DMS153 treated with DMSO at 0.1 percent for 48 hours (cell line): ENCODE data around the gene SMAP2.

Experiments
- DNase-seq: peaks from one replicate; lab custom pipeline; 2025; ENCODE audit not compliant: unreplicated experiment; lab: John Stamatoyannopoulos, UW

SMAP2 gene

GRCh38 chr1:40389871-40390560 is 16.5 kb downstream of the SMAP2 start:
- no peak for DNase-seq

- no peak for DNase-seq
These were observed 17.3 kb downstream of the SMAP2 start for GRCh38 chr1:40390857-40391256.

GRCh38 chr1:40391688-40392145 is 18.2 kb downstream of the SMAP2 start:
- DNase-seq = no peak

- DNase-seq = no peak
These were observed 18.7 kb downstream of the SMAP2 start for GRCh38 chr1:40392221-40392620.

GRCh38 chr1:40393173-40393572 is 19.6 kb downstream of the SMAP2 start:
- DNase-seq = no peak

- no peak for DNase-seq
These were observed 21.1 kb downstream of the SMAP2 start for GRCh38 chr1:40394491-40395172.

- DNase-seq = no peak
These were observed 22.0 kb downstream of the SMAP2 start for GRCh38 chr1:40395190-40396175.

GRCh38 chr1:40396420-40396819 is 22.9 kb downstream of the SMAP2 start:
- no peak for DNase-seq

- no peak for DNase-seq
These were observed 23.7 kb downstream of the SMAP2 start for GRCh38 chr1:40397258-40397657.

GRCh38 chr1:40399984-40400704 is 26.6 kb downstream of the SMAP2 start:
- no peak for DNase-seq

- DNase-seq = no peak
These were observed 28.1 kb downstream of the SMAP2 start for GRCh38 chr1:40401473-40402201.

- peak; percentile 89 for DNase-seq
These were observed 31.3 kb downstream of the SMAP2 start for GRCh38 chr1:40404670-40405462.

GRCh38 chr1:40405812-40406211 is 32.3 kb downstream of the SMAP2 start:
- DNase-seq = no peak

GRCh38 chr1:40407453-40407852 is 33.9 kb downstream of the SMAP2 start:
- no peak for DNase-seq

GRCh38 chr1:40409467-40409866 is 35.9 kb downstream of the SMAP2 start:
- DNase-seq = no peak

- no peak for DNase-seq
These were observed 37.8 kb downstream of the SMAP2 start for GRCh38 chr1:40411294-40411693.

GRCh38 chr1:40411843-40412242 is 38.3 kb downstream of the SMAP2 start:
- no peak for DNase-seq

GRCh38 chr1:40413527-40414252 is 40.2 kb downstream of the SMAP2 start:
- DNase-seq = no peak

GRCh38 chr1:40414331-40414730 is 40.8 kb downstream of the SMAP2 start:
- no peak for DNase-seq
